Sigmoid colon (tissue), 3 donors: ENCODE data around the gene SGCD.

Source experiments
- CTCF ChIP-seq, 4 experiments: fragments of 450-650 bp in 3 of 4; fragments of 200-600 bp in 1 of 4; IDR thresholded peaks; one replicate each; pipeline ENCODE4 v1.5.1; 2016 to 2019; ENCODE audit warnings: antibody characterized with exemption in 4 of 4, mild to moderate bottlenecking in 3 of 4, moderate library complexity in 2 of 4
- POLR2A ChIP-seq, 2 donors: fragments of 450-650 bp; IDR thresholded peaks; one replicate each; pipeline ENCODE4 v1.6.1; 2016; ENCODE audit warnings: antibody characterized with exemption in 2 of 2, mild to moderate bottlenecking in 2 of 2, moderate library complexity in 2 of 2

GRCh38 chr5:156393980-156394379, 67.0 kb downstream of the SGCD start:
- TF ChIP-seq CTCF (IDR thresholded peaks at IDR 0.05) (no peak), POLR2A (IDR thresholded peaks at IDR 0.05) (no peak)
